Measurements from ENCODE around the gene ENPP1.

The ENPP1 gene

GRCh38 chr6:131761060-131761761 is 46.6 kb upstream of the ENPP1 start:
- ATAC-seq: no peak
- TF ChIP-seq TOX (CRISPR knock-in tag; IDR thresholded peaks at IDR 0.05; ENCODE audit: borderline replicate concordance): no peak
- TF ChIP-seq ZFP30 (CRISPR knock-in tag; IDR thresholded peaks at IDR 0.05): no peak
- no peak for TF ChIP-seq GLIS3 (CRISPR knock-in tag; IDR thresholded peaks at IDR 0.05)
- no peak for TF ChIP-seq OSR1 (CRISPR knock-in tag; IDR thresholded peaks at IDR 0.05)
- TF ChIP-seq CSDC2 (CRISPR knock-in tag; IDR thresholded peaks at IDR 0.05): no peak
- TF ChIP-seq, protein P1, sequence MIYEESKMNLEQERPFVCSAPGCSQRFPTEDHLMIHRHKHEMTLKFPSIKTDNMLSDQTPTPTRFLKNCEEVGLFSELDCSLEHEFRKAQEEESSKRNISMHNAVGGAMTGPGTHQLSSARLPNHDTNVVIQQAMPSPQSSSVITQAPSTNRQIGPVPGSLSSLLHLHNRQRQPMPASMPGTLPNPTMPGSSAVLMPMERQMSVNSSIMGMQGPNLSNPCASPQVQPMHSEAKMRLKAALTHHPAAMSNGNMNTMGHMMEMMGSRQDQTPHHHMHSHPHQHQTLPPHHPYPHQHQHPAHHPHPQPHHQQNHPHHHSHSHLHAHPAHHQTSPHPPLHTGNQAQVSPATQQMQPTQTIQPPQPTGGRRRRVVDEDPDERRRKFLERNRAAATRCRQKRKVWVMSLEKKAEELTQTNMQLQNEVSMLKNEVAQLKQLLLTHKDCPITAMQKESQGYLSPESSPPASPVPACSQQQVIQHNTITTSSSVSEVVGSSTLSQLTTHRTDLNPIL (CRISPR knock-in tag; IDR thresholded peaks at IDR 0.05; ENCODE audit: low read depth): no peak
- no peak for TF ChIP-seq CSRNP3 (CRISPR knock-in tag; IDR thresholded peaks at IDR 0.05)
- TF ChIP-seq, protein P2, sequence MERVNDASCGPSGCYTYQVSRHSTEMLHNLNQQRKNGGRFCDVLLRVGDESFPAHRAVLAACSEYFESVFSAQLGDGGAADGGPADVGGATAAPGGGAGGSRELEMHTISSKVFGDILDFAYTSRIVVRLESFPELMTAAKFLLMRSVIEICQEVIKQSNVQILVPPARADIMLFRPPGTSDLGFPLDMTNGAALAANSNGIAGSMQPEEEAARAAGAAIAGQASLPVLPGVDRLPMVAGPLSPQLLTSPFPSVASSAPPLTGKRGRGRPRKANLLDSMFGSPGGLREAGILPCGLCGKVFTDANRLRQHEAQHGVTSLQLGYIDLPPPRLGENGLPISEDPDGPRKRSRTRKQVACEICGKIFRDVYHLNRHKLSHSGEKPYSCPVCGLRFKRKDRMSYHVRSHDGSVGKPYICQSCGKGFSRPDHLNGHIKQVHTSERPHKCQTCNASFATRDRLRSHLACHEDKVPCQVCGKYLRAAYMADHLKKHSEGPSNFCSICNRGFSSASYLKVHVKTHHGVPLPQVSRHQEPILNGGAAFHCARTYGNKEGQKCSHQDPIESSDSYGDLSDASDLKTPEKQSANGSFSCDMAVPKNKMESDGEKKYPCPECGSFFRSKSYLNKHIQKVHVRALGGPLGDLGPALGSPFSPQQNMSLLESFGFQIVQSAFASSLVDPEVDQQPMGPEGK (CRISPR knock-in tag; IDR thresholded peaks at IDR 0.05; ENCODE audit: borderline replicate concordance): no peak
- TF ChIP-seq, protein P3, sequence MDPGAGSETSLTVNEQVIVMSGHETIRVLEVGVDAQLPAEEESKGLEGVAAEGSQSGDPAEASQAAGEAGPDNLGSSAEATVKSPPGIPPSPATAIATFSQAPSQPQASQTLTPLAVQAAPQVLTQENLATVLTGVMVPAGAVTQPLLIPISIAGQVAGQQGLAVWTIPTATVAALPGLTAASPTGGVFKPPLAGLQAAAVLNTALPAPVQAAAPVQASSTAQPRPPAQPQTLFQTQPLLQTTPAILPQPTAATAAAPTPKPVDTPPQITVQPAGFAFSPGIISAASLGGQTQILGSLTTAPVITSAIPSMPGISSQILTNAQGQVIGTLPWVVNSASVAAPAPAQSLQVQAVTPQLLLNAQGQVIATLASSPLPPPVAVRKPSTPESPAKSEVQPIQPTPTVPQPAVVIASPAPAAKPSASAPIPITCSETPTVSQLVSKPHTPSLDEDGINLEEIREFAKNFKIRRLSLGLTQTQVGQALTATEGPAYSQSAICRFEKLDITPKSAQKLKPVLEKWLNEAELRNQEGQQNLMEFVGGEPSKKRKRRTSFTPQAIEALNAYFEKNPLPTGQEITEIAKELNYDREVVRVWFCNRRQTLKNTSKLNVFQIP (CRISPR knock-in tag; IDR thresholded peaks at IDR 0.05; ENCODE audit: borderline replicate concordance, low read depth): no peak
- TF ChIP-seq RARB (CRISPR knock-in tag; IDR thresholded peaks at IDR 0.05): no peak
- TF ChIP-seq BACH2 (CRISPR knock-in tag; IDR thresholded peaks at IDR 0.05; ENCODE audit: borderline replicate concordance): no peak
- TF ChIP-seq, protein P4, sequence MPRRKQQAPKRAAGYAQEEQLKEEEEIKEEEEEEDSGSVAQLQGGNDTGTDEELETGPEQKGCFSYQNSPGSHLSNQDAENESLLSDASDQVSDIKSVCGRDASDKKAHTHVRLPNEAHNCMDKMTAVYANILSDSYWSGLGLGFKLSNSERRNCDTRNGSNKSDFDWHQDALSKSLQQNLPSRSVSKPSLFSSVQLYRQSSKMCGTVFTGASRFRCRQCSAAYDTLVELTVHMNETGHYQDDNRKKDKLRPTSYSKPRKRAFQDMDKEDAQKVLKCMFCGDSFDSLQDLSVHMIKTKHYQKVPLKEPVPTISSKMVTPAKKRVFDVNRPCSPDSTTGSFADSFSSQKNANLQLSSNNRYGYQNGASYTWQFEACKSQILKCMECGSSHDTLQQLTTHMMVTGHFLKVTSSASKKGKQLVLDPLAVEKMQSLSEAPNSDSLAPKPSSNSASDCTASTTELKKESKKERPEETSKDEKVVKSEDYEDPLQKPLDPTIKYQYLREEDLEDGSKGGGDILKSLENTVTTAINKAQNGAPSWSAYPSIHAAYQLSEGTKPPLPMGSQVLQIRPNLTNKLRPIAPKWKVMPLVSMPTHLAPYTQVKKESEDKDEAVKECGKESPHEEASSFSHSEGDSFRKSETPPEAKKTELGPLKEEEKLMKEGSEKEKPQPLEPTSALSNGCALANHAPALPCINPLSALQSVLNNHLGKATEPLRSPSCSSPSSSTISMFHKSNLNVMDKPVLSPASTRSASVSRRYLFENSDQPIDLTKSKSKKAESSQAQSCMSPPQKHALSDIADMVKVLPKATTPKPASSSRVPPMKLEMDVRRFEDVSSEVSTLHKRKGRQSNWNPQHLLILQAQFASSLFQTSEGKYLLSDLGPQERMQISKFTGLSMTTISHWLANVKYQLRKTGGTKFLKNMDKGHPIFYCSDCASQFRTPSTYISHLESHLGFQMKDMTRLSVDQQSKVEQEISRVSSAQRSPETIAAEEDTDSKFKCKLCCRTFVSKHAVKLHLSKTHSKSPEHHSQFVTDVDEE (CRISPR knock-in tag; IDR thresholded peaks at IDR 0.05): no peak
- TF ChIP-seq ARNTL (CRISPR knock-in tag; IDR thresholded peaks at IDR 0.05; ENCODE audit: borderline replicate concordance, low read depth): no peak
- no peak for TF ChIP-seq TCF4 (CRISPR knock-in tag; IDR thresholded peaks at IDR 0.05; ENCODE audit: borderline replicate concordance)
- TF ChIP-seq ZC3H10 (CRISPR knock-in tag; IDR thresholded peaks at IDR 0.05): no peak
- TF ChIP-seq ZNF8 (CRISPR knock-in tag; IDR thresholded peaks at IDR 0.05): no peak
- no peak for TF ChIP-seq SNAI2 (CRISPR knock-in tag; IDR thresholded peaks at IDR 0.05)

- no peak for TF ChIP-seq CSRNP3 (CRISPR knock-in tag; IDR thresholded peaks at IDR 0.05)
- ATAC-seq: no peak
These were observed 46.1 kb upstream of the ENPP1 start for GRCh38 chr6:131761762-131762067.

GRCh38 chr6:131762984-131763383 is 44.8 kb upstream of the ENPP1 start:
- no peak for ATAC-seq
- TF ChIP-seq OSR1 (CRISPR knock-in tag; IDR thresholded peaks at IDR 0.05): no peak
- TF ChIP-seq TOX (CRISPR knock-in tag; IDR thresholded peaks at IDR 0.05; ENCODE audit: borderline replicate concordance): no peak
- no peak for TF ChIP-seq ZNF70 (CRISPR knock-in tag; IDR thresholded peaks at IDR 0.05)
- TF ChIP-seq ZNF565 (CRISPR knock-in tag; conservative IDR thresholded peaks at IDR 0.05; ENCODE audit: low read depth): no peak
- no peak for TF ChIP-seq ZC3H10 (CRISPR knock-in tag; IDR thresholded peaks at IDR 0.05)
- TF ChIP-seq ZNF8 (CRISPR knock-in tag; IDR thresholded peaks at IDR 0.05): no peak
- no peak for TF ChIP-seq RARB (CRISPR knock-in tag; IDR thresholded peaks at IDR 0.05)
- no peak for TF ChIP-seq SNAI2 (CRISPR knock-in tag; IDR thresholded peaks at IDR 0.05)
- TF ChIP-seq ISL1 (CRISPR knock-in tag; IDR thresholded peaks at IDR 0.05): no peak

Measured in SK-N-SH treated with all-trans-retinoic acid at 6 μM for 48 hours (cell line).